Activated naive CD4-positive, alpha-beta T cell (primary cell): ENCODE results near the gene FH.

Experiments
- DNase-seq, 4 experiments: peaks; one replicate each; lab custom pipeline; 2025; lab: John Stamatoyannopoulos, UW

Gene FH

DNA sequence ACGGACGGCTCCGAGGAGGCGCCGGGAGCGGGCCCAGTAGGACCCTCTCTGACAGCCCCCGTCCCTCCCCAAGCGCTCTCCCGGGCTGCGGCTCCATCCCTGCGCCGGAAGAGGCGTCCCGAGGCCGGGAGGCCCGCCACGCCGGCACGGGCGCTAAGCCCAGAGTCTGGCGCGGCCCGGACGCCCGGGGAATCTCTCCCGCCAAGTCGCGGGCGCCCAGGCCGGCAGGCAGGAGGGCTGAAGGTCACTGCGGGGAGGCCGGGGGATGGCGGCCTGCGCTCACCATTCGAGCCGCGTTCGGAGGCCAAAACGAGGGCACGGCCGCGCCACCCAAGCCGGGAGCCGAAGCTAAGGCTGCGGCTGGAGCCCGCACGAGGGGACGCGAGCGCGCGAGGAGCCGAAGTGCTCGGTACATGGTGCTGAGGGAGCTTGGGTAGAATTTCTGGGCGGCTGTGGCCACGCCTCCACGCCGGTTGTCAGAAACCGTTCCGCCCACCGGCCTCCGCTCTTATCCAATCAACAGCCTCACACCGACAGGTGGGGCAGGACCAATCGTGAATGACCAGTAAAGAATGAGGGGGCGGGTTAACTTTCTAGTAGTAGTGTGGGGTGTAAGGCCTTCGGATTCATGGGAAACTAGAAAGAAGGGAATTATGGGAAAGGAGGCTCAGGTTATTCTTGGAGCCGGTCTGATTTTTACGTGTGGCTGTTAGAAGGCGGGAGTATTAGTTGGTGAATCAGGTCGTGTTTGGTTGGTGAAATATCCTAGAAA, at the start of gene FH:
Gene FH (minus strand): TSS at position 448 of the 772 bp plus-strand sequence. CDS start 33 bp downstream, at position 415.
- peak; percentile 69 to 88 (median 76) for DNase-seq

GRCh38 chr1:241560849-241561187, 41.3 kb upstream of the FH start:
- no peak for DNase-seq

DNA sequence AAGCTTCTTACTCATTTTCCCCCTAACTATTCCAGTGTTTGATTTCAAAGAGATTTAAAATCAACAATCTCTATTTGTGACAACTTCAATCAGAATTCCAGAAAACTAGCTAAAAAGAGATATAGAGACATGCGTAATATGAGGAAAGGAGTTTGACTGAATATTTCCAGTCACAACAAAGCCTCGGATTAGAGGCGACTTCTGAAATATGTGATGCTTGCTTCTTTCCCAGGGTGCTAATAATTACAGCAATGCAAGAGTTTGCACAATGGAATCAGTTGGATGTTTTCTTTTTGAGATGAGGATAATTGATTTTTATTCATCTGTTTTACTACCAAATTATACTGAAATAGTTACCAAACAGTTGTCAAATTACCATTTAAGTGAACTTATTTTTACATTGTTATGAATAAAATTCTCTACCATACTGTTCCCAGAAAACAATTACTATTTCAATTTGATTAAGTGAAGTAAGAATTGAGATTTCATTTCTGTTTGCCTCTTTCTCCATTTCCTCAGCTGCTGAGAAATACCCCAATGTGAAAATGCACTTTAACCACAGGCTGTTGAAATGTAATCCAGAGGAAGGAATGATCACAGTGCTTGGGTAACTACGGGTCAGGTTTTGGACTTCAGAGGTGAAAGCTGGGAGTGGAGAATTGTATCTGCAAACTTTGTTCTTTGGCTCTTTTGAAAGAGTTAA, 40.7 kb upstream of the FH start:
- DNase-seq: no peak

- DNase-seq: no peak
These were observed 38.1 kb upstream of the FH start for GRCh38 chr1:241557551-241558193.

GRCh38 chr1:241557031-241557430, 37.5 kb upstream of the FH start:
- DNase-seq: no peak

GRCh38 chr1:241555526-241555925, 36.0 kb upstream of the FH start:
- DNase-seq: no peak

DNA sequence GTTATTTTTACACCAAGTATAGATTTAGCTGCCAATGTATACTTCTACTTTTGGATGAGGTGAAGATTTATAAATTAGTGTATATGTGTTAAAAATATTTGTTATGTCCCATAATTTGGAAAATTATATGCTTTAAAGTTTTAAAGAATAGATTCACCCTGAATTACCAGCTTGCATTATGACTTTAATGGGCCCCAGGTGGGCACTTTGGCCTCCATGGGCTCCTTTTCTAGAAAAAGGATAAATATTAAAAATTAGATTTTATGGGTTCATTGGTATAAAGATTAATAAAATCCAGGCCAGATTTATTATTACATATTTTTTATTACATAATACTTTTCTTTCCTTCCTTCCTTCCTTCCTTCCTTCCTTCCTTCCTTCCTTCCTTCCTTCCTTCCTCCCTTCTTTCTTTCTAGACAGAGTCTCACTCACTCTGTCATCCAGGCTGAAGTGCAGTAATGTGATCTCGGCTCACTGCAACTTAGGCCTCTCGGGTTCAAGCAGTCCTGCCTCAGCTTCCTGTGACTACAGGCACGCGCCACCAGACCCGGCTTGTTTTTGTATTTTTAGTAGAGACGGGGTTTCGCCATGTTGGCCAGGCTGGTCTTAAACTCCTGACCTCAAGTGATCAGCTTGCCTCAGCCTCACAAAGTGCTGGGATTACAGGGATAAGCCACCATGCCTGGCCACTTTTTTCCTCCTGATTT, 34.5 kb upstream of the FH start:
- DNase-seq: no peak

DNA sequence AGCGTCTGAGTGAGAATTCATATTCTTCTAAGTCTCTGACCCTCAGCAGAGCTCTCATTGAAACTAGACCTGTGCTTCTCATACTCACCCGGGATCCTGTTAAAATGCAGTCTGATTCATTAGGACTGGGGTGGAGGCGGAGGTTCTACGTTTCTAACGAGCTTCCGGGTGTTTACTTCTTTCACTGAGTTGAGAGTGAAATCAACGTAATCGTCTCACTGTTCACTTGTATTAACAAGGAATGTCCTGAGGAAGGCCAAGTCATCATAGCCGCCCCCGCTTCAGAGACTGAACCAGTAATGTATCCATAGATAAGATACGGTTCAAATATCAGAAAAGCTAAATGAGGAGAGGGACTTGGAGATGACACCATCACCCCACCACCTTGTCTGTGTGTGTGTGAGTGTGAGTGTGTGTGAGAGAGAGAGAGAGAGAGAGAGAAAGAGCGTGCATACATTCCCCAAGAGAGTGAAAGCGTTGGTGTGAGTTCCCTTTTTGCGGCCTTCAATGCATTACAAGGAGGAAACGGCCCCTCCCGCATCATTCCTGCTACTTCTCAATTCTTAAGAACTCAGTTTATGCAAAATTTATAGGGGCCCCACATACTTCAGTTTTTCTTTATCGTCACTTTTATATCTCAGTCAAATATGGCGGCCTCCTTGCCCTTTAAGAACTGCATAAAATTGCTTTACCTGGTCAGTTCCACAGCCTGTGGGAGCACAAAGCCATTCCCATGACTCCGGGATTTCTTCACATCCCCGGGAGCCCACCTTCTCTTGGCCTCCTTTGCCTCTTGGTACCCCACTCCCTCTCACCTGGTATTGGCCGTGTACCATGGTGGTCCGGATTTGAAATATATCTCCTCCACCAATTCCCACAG, 32.4 kb upstream of the FH start:
- DNase-seq: peak in 1 of 4 experiments; percentile 12

DNA sequence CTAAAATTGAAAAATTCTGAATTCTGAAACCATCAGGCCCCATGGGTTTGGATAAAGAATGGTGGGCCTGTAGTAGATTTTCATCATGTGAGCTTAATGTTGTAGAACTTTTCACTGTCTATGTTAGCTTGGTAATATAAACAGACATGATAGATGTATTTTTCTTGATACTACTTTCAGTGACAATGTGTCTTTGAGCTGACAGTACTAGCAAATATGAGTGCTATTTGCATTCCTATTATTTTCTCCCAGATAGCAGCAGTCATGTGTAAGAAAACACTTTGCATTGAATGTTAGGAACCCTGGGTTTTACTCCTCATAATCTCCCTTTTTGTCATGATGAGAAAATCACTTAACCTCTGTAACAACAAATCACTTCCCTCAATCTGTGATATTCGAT, 30.8 kb upstream of the FH start:
- no peak for DNase-seq

DNA sequence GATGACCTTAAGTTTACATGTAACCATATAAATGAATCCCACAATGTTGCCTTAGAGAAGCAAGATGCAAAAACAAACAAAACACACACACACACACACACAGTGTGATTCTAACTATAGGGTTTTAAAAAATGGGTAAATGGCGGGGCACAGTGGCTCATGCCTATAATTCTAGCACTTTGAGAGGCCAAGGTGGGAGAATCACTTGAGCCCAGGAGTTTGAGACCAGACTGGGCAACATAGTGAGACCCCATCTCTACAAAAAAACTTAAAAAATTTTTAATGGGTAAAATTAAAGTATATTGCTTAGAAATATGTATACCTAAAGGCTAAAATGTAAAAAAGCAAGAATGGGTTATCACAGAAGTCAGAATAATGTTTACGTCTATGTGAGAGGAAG, 28.5 kb upstream of the FH start:
- no peak for DNase-seq

DNA sequence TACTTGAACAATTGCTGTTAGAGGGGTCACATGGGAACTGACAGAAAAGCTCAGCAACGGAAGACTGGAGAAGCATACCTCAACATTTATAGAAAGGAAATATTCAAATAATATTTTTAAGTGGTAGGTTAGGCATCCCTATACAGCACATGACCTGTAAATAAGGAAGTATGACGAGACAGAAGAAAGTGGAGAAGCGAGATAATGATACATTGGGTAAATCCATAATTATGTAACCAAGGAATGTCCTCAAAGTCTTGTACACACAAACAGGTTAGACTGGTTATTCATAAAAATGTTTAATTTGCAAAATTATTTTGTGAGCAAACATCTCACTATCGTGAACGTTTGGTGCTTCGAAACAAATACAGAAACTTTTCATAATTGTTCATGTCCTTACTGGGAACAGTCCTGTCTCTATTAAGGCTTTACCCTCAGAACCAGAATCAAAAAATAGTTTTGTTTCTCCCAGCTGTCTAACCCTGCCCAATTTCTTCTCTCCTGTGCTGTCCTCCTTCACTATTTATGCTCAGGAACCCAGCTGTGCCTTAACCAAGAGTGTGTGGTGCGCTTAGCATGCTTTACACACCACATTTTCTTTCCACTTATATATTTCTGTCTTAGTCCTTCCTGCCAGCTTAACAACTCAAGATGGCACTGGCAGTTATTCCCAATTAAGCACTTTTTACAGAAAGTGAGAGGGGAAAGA, 22.8 kb upstream of the FH start:
- no peak for DNase-seq

DNA sequence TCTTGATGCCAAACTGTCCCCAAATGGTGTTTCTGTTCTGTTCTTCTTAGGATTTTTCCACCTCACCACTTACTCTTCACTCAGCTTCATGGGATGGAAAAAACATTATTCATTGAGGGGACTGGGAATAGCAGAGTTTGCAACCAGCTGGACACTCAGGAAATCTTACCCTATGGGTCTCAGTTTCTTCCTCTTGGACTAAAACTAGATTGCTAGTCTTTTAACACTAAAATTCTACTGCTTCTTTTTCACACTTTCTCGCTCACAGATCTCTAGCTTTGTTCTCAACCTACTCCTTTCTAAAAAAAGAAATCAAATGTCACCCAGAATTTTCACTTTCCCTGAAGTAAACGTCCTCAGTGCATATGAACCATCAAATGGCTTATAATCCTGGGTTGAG, 17.4 kb upstream of the FH start:
- no peak for DNase-seq

GRCh38 chr1:241536304-241536703, 16.7 kb upstream of the FH start:
- DNase-seq: no peak

DNA sequence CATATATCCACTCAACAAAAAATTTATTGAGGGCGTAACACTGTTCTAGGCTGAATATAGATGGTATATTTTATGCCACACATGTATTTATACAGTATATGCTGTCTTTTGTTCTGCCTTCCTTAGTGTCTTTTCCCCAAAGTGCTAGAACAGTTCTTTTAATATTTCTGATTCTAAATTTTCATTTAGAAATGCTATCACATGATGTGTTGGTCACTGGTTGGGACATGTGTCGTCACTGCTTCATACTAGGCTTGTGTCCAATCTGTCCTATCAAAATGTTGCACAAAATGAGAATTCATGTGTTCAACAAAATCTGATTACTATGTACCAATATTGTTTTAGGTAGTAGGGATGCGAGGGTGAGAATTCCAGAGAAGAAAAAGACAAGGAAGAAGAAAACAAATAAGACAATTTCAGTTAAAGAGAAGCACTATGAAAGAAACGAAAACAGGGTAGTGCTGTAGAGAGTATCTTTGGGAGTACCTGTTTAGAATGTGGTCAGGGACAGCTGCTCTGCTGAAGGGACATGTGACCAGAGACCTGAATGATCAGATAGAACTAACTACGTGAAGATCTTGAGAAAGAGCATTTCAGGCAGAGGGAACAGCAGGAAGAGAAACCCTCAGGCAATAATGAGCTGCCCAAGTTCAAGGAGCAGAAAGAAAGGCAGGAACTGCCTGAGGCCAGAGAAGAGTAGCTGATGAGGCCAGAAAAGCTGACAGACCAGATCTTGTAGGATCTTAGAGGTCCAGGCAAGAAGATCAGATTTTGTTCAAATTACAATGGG, 14.0 kb upstream of the FH start:
- DNase-seq: no peak

DNA sequence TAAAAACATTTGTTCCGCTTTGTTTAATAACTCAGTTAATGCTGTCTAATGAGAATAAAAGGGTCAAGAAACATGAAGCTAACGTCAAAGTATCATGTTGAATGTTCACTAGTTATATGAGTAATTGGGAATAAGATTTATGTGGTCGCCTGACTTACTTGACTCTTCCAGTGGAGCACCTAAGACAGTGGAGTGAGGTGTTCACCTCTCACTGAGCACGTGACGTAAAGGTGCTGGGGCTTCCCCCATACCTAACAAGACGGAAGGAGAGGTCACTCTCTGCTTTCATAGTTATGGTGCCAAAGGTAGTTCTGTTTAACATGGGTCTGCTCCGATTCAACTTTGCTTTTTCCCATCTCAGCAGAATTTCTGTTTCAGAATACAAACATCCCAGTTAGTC, 13.3 kb upstream of the FH start:
- no peak for DNase-seq

DNA sequence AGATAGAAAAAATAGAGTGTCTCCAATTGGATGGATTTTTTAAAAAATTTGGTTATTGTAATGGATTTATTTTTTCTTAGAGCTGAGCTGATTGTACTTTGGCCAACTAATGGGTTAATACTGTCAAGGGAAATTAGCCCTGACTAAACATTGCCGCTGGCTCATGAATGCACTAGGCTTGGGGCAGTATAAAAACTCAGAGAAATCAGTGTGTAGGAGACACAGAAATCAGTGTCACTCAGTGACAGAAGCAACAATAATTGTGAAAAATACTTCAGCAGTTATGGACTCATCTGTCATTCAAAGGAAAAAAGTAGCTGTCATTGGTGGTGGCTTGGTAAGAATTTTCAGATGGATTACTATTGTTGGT, 12.6 kb upstream of the FH start, which contains the start of gene KMO:
Gene KMO (plus strand): TSS at position 217 of the 370 bp plus-strand sequence. CDS start 67 bp downstream, at position 284.
- DNase-seq: no peak

- DNase-seq: no peak
These were observed 11.9 kb upstream of the FH start for GRCh38 chr1:241531195-241532161.

DNA sequence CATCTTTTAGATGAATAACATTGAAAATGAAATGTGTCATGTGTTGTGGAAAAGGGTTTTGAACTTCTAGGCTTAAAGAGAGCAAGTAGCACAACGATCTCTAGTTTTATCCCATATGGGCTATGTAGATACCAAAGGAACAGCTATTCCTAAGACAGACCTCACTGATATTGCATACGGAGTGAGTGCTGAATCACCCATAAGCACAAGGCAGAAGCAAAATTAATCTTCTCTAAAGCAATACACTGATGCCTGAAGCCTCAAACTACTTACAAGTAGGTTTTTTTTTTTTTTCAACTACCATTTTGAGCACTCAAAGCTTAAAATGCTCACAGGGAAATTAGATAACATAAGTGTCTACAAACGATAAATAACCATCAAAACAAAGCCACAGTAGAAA, 7.6 kb upstream of the FH start:
- no peak for DNase-seq

- DNase-seq: no peak
These were observed 5.5 kb upstream of the FH start for GRCh38 chr1:241525026-241525425.
